H1 (cell line): ENCODE results near the gene TBC1D2.

Experiments used
- GTF2F1 ChIP-seq: IDR thresholded peaks from 2 replicates; pipeline ENCODE4 v1.6.1; 2012; ENCODE audit warnings: low read depth, low read length, improper control_type of control experiment, borderline replicate concordance
- SIN3A ChIP-seq, 2 experiments: IDR thresholded peaks in 1 of 2; conservative IDR thresholded peaks in 1 of 2; 2 replicates each; pipeline ENCODE4 v1.6.1; 2011 to 2012; ENCODE audit warnings: low read length in 2 of 2, improper control_type of control experiment in 1 of 2, low read depth in 1 of 2, mild to moderate bottlenecking in 1 of 2

DNA sequence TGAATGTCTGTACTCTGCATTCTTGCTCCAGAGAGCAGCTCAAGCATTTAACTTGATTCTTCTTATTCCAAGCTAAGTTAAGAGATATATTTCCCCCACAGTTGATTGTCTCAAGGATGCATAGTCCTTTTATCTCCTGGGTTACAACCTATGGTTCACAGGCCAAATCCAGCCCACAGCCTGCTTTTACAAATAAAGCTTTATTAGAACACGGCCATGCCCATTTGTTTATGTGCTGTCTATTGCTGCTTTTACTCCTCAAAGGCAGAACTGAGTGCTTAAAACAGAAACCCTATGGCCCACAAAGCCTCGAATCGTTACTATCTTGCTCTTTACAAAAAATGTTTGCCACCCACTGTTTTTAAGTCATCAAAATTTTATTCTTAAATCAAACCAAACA lies 25.8 kb downstream of the TBC1D2 start:
- TF ChIP-seq GTF2F1, result no peak
- no peak for TF ChIP-seq SIN3A (conservative IDR thresholded peaks at IDR 0.05 in 1 of 2, IDR thresholded peaks at IDR 0.05 in 1 of 2; ENCODE audit: low read depth in 1 of 2, low read length in 2 of 2)
